ENCODE data around the gene PCGF2. TPM values are rescaled to one million over a fixed set of nuclear protein-coding genes. Genes with fewer than 3 reads are reported as not detected.
"Not testable (repeated sequence)": the region's sequence is repeated elsewhere in the genome, so short reads cannot be mapped to it uniquely, and the experiment has no call there.

The PCGF2 gene
- total RNA-seq, 4 donors from 2014 or later = 8.5 to 13.5 (median 10.9) TPM

DNA sequence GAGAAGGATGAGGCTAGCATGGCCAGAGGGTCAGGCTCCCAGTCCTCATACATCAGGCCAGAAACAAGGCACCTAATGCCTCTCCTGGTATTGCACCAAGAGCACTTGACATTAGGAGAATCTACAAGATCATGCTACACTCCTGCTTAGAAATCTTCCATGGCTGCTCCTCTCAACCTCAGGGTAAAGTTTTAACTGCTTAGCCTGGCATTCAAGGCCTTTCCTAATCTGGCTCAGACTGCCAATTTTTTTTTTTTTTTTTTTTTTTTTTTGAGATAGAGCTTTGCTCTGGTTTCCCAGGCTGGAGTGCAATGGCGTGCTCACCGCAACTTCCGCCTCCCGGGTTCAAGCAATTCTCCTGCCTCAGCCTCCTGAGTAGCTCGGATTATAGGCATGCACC lies 43.0 kb upstream of the PCGF2 start:
- H3K4me3 ChIP-seq (replicated peaks in 1 of 3) = no peak overlapping the region
- H3K27me3 ChIP-seq = no peaks in the 10 kb centered on the region
- 93 to 96% methylated on average over 5 of the region's 5 CpGs for WGBS, 2 donors
- peaks cover 0 to 9% of the 10 kb centered on the region in 2 donors for H3K4me1 ChIP-seq
- H3K36me3 ChIP-seq = peaks cover 5 to 9% of the 10 kb centered on the region in 2 donors
- TF ChIP-seq CTCF (IDR thresholded peaks at IDR 0.05) = no peak
- TF ChIP-seq POLR2A (IDR thresholded peaks at IDR 0.05) = no peak
- intact Hi-C loops (cut with DNase I) = no loop called here
- H3K9me3 ChIP-seq = no peaks in the 10 kb centered on the region
- no peak for DNase-seq
- H3K27ac ChIP-seq = no peak overlapping the region

GRCh38 chr17:38790148-38790707 lies 42.1 kb upstream of the PCGF2 start:
- H3K27ac ChIP-seq; H3K4me1 ChIP-seq; DNase-seq; H3K4me3 ChIP-seq (replicated peaks in 1 of 3); intact Hi-C loops (cut with DNase I); H3K27me3 ChIP-seq; H3K9me3 ChIP-seq: not testable (repeated sequence)
- WGBS, 2 donors = 77 to 78% methylated on average over 13 of the region's 13 CpGs
- H3K36me3 ChIP-seq = peaks cover 12 to 17% of the 10 kb centered on the region in 2 donors

DNA sequence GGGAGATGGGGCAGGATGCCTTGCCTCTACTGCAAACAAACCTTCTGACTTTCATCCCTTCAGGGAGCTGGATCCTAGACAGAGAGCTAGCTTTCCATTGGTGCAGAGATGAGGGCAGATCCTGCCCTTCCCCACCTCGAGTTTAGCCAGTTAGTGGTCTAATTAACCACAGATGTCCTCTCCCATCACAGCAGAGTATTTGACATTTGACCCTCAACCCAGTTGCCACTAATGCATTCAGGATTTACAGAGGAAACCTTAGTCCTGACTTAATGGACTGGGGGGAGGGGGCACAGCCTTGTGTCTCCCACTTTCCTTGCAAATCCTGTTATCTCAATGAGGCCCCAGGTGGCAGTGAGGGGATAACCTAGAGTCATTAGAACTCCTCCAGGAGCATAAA lies 41.0 kb upstream of the PCGF2 start:
- no peaks in the 10 kb centered on the region for H3K9me3 ChIP-seq
- peaks cover 0 to 9% of the 10 kb centered on the region in 2 donors for H3K4me1 ChIP-seq
- H3K4me3 ChIP-seq (replicated peaks in 1 of 3) = no peak overlapping the region
- WGBS, 2 donors = 5 to 17% methylated on average over 1 of the region's 1 CpG
- intact Hi-C loops (cut with DNase I) = no loop called here
- DNase-seq = no peak
- H3K27ac ChIP-seq = no peak overlapping the region
- peaks cover 20 to 28% of the 10 kb centered on the region in 2 donors for H3K36me3 ChIP-seq
- no peaks in the 10 kb centered on the region for H3K27me3 ChIP-seq
- TF ChIP-seq POLR2A (IDR thresholded peaks at IDR 0.05) (no peak), CTCF (IDR thresholded peaks at IDR 0.05) (no peak)

DNA sequence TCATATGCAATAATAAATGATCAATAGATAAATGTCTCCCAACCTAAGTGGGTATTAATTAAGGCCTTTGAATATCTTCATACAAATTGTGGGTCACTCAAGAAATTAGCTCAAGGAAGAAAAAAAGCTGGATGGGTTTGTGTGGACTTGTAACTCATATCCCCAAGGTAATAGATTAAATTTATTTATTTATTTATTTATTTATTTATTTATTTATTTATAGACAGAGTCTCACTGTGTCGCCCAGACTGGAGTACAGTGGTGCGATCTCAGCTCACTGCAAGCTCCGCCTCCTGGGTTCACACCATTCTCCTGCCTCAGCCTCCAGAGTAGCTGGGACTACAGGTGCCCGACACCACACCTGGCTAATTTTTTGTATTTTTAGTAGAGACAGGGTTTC lies 39.9 kb upstream of the PCGF2 start:
- intact Hi-C loops (cut with DNase I); H3K4me3 ChIP-seq (replicated peaks in 1 of 3); H3K4me1 ChIP-seq; H3K9me3 ChIP-seq; H3K27ac ChIP-seq; DNase-seq; H3K27me3 ChIP-seq: not testable (repeated sequence)
- H3K36me3 ChIP-seq = peaks cover 32 to 33% of the 10 kb centered on the region in 2 donors
- WGBS, 2 donors = 93 to 97% methylated on average over 4 of the region's 4 CpGs

- 79 to 100% methylated on average over 5 to 6 of the region's 6 CpGs for WGBS, 2 donors
- DNase-seq = no peak
- TF ChIP-seq CTCF (IDR thresholded peaks at IDR 0.05) = no peak
- TF ChIP-seq POLR2A (IDR thresholded peaks at IDR 0.05) = no peak
- H3K4me1 ChIP-seq = peaks cover 0 to 9% of the 10 kb centered on the region in 2 donors
- H3K27me3 ChIP-seq = no peaks in the 10 kb centered on the region
- peaks cover 45 to 46% of the 10 kb centered on the region in 2 donors for H3K36me3 ChIP-seq
- no peak overlapping the region for H3K4me3 ChIP-seq (replicated peaks in 1 of 3)
- no peaks in the 10 kb centered on the region for H3K9me3 ChIP-seq
- H3K27ac ChIP-seq = no peak overlapping the region
- intact Hi-C loops (cut with DNase I) = no loop called here
Observed at GRCh38 chr17:38786372-38786771, 38.2 kb upstream of the PCGF2 start.

GRCh38 chr17:38783227-38783626 lies 35.1 kb upstream of the PCGF2 start:
- DNase-seq = no peak
- no peak overlapping the region for H3K4me3 ChIP-seq (replicated peaks in 1 of 3)
- intact Hi-C loops (cut with DNase I) = no loop called here
- TF ChIP-seq POLR2A (IDR thresholded peaks at IDR 0.05) (no peak), CTCF (IDR thresholded peaks at IDR 0.05) (no peak)
- WGBS, 2 donors = 98% methylated on average over 3 of the region's 3 CpGs
- no peak overlapping the region for H3K27ac ChIP-seq
- no peaks in the 10 kb centered on the region for H3K4me1 ChIP-seq
- H3K9me3 ChIP-seq = no peaks in the 10 kb centered on the region
- peaks cover 75 to 78% of the 10 kb centered on the region in 2 donors for H3K36me3 ChIP-seq
- H3K27me3 ChIP-seq = no peaks in the 10 kb centered on the region
